ENCODE measurements around the gene GTF3C5. TPM values are rescaled to one million over a fixed set of nuclear protein-coding genes. Genes with fewer than 3 reads are reported as not detected.

Gene GTF3C5
- total RNA-seq, 1 donor from 2014 or later = 77.9 TPM

DNA sequence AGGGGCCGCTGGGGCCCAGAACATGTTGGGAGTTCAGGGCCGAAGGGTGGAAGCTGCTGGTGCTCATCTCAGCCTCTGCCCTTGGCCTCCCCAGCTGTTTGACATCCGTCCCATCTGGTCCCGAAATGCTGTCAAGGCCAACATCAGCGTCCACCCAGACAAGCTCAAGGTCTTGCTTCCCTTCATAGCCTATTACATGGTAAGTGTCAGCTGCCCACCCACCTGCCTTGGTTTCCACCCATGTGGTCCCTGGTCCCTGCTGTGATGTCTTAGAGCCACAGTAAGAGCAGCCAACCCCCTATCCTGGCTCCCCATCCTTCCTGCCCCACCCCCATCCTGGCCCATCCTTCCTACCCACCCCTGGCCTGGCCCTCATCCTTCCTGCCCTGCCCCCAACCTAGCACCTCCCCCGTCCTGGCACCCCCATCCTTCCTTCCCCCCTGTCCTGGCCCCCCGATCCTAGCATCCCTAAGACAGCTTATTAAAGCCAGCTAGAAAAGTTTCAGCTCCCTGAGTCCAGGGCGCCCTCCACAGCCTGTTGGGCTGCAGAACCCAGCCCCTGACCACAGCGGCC lies 21.3 kb downstream of the GTF3C5 start:
- Histone ChIP-seq H3K9me3 (ENCODE audit: low read depth) (no peaks in the 10 kb centered on the region), H3K9ac (no peak overlapping the region), H4K20me1 (ENCODE audit: low read depth) (peaks cover 9% of the 10 kb centered on the region), H3K4me3 (no peak overlapping the region), H3K4me1 (no peaks in the 10 kb centered on the region), H3K27ac (no peak overlapping the region), H3K27me3 (no peaks in the 10 kb centered on the region), H3F3A (ENCODE audit: low read depth) (no peaks in the 10 kb centered on the region), H3K4me2 (no peak overlapping the region), H3K36me3 (no peaks in the 10 kb centered on the region), H3K79me2 (ENCODE audit: low read depth) (no peaks in the 10 kb centered on the region), H2AFZ (replicated peaks) (no peak overlapping the region)
- no peaks in the 10 kb centered on the region for H3K27me3 Mint-ChIP-seq (ENCODE audit: insufficient read depth, low read depth)
- TF ChIP-seq, protein P1, sequence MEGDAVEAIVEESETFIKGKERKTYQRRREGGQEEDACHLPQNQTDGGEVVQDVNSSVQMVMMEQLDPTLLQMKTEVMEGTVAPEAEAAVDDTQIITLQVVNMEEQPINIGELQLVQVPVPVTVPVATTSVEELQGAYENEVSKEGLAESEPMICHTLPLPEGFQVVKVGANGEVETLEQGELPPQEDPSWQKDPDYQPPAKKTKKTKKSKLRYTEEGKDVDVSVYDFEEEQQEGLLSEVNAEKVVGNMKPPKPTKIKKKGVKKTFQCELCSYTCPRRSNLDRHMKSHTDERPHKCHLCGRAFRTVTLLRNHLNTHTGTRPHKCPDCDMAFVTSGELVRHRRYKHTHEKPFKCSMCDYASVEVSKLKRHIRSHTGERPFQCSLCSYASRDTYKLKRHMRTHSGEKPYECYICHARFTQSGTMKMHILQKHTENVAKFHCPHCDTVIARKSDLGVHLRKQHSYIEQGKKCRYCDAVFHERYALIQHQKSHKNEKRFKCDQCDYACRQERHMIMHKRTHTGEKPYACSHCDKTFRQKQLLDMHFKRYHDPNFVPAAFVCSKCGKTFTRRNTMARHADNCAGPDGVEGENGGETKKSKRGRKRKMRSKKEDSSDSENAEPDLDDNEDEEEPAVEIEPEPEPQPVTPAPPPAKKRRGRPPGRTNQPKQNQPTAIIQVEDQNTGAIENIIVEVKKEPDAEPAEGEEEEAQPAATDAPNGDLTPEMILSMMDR (IDR thresholded peaks at IDR 0.05) = no peak
- TF ChIP-seq EZH2phosphoT487 (IDR thresholded peaks at IDR 0.05) (no peak), EZH2 (IDR thresholded peaks at IDR 0.05) (no peak)
- H3K36me3 Mint-ChIP-seq = peaks cover 23% of the 10 kb centered on the region
- H3K4me3 Mint-ChIP-seq = no peak overlapping the region
- H3K27ac Mint-ChIP-seq = no peak overlapping the region
- no peaks in the 10 kb centered on the region for H3K9me3 Mint-ChIP-seq
- DNase-seq (ENCODE audit: low spot score) = no peak
- no peaks in the 10 kb centered on the region for H3K4me1 Mint-ChIP-seq

DNA sequence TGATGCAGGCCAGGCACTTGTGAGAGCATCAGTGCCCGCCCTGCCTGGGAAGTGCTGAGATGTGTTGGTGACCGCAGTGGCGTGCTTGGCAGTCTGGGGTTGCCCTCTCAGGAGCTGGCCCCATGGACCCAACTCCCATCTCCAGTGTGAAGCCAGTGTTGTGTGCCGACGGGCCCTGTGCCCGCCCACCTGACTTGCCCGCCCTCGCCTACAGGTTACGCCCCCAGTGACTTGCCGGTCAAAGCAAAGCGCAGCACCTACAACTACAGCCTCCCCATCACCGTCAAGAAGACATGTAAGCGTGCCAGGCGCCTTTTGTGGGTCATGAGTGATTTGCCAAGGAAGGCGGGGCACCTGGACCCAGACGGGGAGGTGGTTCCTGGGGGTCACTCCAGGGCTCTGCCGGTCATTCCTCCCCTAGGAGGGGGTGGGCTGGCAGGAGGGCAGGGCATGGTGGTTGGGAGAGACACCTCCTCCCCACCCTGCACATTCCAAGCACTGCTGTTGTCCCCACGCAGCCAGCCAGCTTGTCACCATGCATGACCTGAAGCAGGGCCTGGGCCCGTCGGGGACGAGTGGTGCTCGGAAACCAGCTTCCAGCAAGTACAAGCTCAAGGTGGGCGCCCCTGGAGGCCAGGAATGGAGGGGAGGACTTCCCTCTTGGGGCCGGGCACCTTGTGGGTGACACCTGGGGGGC lies 23.5 kb downstream of the GTF3C5 start:
- no peaks in the 10 kb centered on the region for H3K27me3 ChIP-seq
- H3K27ac ChIP-seq = no peak overlapping the region
- H3K9me3 ChIP-seq (ENCODE audit: low read depth) = no peaks in the 10 kb centered on the region
- no peaks in the 10 kb centered on the region for H3K36me3 ChIP-seq
- Mint-ChIP-seq H3K36me3 (peaks cover 32% of the 10 kb centered on the region), H3K4me3 (no peak overlapping the region), H3K27me3 (ENCODE audit: insufficient read depth, low read depth) (peaks cover 2% of the 10 kb centered on the region), H3K4me1 (peaks cover 5% of the 10 kb centered on the region), H3K27ac (no peak overlapping the region), H3K9me3 (no peaks in the 10 kb centered on the region)
- peaks cover 9% of the 10 kb centered on the region for H4K20me1 ChIP-seq (ENCODE audit: low read depth)
- H3K4me1 ChIP-seq = peaks cover 1% of the 10 kb centered on the region
- H3K9ac ChIP-seq = no peak overlapping the region
- no peak overlapping the region for H3K4me2 ChIP-seq
- H3K79me2 ChIP-seq (ENCODE audit: low read depth) = no peaks in the 10 kb centered on the region
- H3F3A ChIP-seq (ENCODE audit: low read depth) = peaks cover 3% of the 10 kb centered on the region
- H2AFZ ChIP-seq (replicated peaks) = no peak overlapping the region
- TF ChIP-seq EZH2 (IDR thresholded peaks at IDR 0.05) = no peak
- no peak for TF ChIP-seq EZH2phosphoT487 (IDR thresholded peaks at IDR 0.05)
- TF ChIP-seq, protein P1 (IDR thresholded peaks at IDR 0.05) = no peak
- DNase-seq (ENCODE audit: low spot score) = no peak
- H3K4me3 ChIP-seq = no peak overlapping the region

DNA sequence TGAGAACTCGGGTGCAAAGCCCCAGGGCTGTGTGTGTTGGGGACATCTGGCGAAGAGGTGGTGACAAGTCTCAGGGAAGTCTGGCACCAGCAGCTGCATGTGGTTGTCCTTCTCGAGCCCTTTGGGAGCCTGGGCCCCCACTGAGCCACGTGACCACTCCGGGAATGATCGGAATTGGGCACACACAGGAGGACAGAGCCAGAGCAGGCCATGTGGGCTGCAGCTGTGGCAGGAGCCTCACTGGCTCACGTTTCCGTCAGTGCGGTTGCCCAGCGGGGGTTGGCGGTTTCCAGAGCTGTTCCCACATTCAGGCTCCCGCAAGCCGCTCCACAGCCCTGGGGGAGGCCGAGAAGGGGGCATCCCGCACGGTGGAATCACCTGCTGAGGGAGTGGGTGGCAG lies 24.2 kb downstream of the GTF3C5 start:
- H3K4me2 ChIP-seq = no peak overlapping the region
- H3K27ac ChIP-seq = no peak overlapping the region
- no peak overlapping the region for H2AFZ ChIP-seq (replicated peaks)
- peaks cover 9% of the 10 kb centered on the region for H3F3A ChIP-seq (ENCODE audit: low read depth)
- no peaks in the 10 kb centered on the region for H3K9me3 ChIP-seq (ENCODE audit: low read depth)
- no peak for DNase-seq (ENCODE audit: low spot score)
- Mint-ChIP-seq H3K27ac (no peak overlapping the region), H3K4me1 (peaks cover 11% of the 10 kb centered on the region), H3K27me3 (ENCODE audit: insufficient read depth, low read depth) (peaks cover 2% of the 10 kb centered on the region), H3K36me3 (peaks cover 28% of the 10 kb centered on the region), H3K9me3 (no peaks in the 10 kb centered on the region), H3K4me3 (no peak overlapping the region)
- no peaks in the 10 kb centered on the region for H3K79me2 ChIP-seq (ENCODE audit: low read depth)
- no peaks in the 10 kb centered on the region for H3K36me3 ChIP-seq
- peaks cover 7% of the 10 kb centered on the region for H3K4me1 ChIP-seq
- no peaks in the 10 kb centered on the region for H3K27me3 ChIP-seq
- H4K20me1 ChIP-seq (ENCODE audit: low read depth) = peaks cover 3% of the 10 kb centered on the region
- no peak overlapping the region for H3K9ac ChIP-seq
- TF ChIP-seq EZH2 (IDR thresholded peaks at IDR 0.05) (no peak), EZH2phosphoT487 (IDR thresholded peaks at IDR 0.05) (no peak)
- TF ChIP-seq, protein P1 (IDR thresholded peaks at IDR 0.05) = no peak
- H3K4me3 ChIP-seq = no peak overlapping the region
